Measurements from ENCODE around the gene INIP. TPM values are rescaled to one million over a fixed set of nuclear protein-coding genes. Genes with fewer than 3 reads are reported as not detected.

INIP gene, protein sequence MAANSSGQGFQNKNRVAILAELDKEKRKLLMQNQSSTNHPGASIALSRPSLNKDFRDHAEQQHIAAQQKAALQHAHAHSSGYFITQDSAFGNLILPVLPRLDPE
- 15.6 and 27.0 TPM in 2 replicates for total RNA-seq
- 14.7 TPM for polyA plus RNA-seq (2012)

DNA sequence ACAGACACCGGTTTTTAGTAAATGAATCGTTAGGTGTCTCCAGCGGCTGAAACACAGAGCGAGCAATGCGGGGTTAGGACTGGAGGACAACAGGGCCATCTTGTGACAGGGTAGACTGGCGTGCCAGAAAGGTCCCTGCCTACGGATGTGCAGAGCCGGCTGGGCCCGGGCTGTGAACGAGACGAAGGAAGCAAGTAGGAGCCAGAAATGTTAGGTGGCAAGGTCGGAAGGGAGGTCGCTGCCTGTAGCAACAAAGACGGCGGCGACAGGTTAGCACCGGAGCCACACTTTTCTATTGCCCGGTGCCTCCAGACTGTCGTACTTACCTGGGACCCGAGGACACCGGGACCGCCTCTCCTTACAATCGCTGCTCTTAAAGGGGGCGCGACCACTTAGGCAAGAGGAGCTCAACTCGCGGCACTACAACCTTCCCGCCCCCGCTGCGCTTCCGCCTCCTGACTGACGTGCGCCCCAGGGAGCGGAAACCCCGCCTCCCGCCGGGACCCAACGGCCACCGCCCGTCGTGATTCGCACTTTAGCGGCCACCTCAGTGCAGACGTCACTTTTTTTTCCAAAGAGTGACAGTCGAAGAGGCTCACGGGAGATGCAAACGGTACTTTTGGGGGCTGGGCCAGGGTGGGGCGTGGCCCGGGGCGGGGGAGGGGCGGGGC lies at the start of gene INIP:
Gene INIP, minus strand, starts transcription at position 457 of the 671 bp plus-strand sequence. CDS start 1,632 bp downstream, outside the sequence.
- DNase-seq (ENCODE audit: low read depth), result peak; percentile 97

DNA sequence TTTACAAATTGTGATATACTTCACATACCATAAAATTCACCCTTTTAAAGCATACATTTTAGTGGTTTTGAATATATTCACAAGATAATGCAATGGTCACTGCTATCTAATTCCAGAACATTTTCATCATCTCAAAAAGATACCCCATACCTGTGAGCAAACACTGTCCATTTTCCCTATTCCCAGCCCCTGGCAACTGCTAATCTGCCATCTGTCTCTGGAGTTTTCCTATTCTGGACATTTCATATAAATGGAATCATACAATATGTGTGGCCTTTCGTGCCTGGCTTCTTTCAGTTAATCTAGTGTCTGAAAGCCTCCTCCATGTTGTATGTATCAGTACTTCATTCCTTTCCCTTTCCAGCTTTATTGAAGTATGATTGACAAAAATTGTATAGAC lies 47.4 kb upstream of the INIP start:
- DNase-seq (ENCODE audit: low read depth), result no peak

DNA sequence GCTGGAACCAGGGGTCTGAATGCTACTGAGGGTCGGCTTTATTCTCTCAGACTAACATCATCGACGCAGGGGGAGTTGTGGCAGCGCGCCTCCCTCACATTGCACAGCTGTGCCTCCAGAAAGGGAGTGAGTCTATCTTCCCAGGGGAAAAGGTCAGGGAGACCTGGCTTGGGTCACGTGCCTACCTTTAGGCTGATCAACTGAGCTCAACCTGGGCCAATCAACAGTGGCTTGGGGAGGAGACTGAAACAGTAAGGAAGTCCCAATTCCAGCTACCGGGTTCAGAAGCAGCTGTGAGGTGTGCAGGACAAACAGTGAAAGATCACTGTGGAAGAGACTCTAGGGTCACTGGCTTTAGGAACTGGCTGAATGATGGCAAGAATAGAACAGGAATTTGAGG lies 46.9 kb upstream of the INIP start:
- no peak for DNase-seq (ENCODE audit: low read depth)

DNA sequence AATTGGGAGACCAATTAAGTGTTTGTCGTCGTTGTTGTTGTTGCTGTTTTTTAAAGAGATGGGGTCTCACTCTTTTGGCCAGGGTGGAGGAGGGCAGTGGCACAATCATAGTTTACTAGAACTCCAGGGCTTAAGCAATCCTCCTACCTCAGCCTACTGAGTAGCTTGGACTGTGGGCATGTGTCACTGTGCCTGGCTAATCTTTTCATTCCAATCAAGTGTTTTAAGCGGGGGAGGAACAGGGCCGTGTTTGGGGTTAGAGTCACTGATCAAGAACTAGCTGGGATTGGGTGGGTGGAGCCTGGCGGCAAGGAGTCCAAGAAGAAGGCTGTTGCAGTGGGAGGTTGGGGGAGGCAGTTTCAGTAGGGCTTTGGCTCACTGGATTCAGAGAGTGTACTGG lies 46.4 kb upstream of the INIP start:
- no peak for DNase-seq (ENCODE audit: low read depth)

DNA sequence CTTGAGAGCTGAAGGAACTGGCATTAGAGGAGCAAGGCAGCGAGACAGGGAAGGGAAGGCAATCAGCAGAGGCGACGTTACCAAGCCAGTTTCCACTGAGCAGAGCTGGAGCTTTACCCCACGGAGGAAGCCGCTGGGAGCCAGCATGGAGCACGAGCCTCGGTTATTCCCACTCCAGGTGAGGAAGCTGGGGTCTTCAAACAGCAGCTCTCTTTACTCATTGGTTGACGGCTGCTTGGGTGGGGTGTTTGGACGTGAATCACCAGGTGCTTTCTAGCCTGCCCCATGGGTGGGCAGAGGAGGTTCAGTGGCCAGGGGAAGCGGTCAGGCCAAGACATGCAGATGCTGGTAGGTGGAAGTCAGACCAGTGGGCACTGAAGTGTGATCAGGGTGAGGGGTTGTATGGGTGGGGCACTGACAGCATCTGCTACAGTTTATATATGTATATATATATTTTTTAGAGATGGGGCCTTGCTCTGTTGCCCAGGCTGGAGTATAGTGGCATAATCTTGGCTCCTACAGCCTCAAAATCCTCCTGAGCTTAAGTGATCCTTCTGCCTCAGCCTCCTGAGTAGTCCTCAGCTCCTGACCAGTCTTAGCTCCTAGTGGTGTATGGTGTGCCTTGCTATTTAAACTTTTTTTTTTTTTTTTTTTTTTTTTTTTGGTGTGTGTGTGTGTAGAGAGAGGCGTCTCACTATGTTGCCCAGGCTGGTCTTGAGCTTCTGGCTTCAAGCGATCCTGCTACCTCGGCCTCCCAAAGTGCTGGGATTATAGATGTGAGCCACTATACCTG lies 45.0 kb upstream of the INIP start:
- DNase-seq (ENCODE audit: low read depth), result no peak

DNA sequence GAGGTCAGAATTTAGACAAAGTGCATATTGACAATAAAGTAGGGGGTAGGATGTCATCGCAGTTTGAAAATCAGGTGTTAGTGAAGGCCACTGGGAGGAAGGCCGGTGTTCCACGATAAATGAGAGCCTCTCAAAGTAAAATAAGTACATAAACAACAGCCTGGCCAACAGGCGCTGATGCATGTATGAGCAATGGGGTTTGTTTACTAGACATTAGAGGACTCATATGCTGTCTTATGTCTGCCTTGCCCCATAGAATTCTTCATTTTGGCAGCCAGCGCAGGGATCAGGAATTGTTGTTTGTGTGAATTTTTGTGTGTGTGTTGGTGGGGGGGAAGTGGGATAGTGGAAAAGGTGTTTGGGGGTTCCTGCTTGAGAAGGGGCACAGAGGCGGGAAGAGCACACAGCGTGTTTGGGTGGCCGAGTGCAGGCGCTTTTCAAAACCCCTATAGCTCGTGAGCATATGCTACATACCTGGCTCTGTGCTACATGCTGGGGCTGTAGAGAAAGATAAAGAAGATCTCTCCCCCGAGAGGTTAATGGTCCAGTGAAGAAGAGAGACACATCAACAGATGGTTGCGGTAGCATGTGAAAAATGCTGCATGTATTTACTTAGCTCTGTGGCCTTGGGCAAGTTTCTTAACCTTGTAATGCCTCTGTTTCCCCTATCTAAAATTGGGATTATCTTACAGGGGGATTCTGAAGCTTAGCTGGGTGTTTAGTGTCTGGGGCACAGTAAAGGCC lies 44.2 kb upstream of the INIP start:
- DNase-seq (ENCODE audit: low read depth), result no peak

DNA sequence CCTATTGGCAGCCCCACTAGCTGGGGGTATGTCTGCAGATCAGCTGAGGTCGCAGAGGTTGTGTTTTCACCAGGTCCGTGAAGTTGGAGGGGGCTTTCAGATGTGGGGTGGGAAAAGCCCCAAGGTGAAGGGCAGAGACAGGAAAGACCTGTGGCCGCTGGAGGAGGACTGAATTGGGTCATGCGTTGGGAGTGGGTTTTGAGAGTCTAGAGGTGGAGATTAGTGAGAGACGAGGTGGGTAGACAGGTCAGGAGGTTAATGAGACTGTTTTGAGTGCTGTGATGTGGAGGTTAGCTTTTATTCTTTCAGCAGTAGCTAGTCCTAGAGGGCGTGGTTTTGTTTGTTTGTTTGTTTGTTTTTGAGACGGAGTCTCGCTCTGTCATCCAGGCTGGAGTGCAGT lies 42.9 kb upstream of the INIP start:
- no peak for DNase-seq (ENCODE audit: low read depth)

DNA sequence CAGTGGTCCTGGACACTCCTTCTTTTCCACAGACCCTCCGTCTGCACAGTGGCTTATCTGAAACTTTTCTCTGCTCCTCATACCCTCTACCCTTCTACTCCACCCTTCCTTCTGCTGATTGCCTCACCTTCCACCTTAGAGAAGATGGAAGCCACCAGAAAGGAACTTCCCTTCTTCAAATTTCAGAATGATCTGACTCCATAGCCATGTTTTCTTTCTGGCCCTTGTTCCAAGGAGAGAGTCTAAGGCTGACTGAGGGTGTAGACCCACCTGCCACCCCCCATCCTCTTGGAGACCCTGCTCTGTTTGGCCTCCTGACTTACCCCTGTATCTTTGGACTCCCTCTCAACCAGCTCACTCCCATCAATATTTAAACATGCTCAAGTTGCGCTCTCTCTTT lies 40.0 kb upstream of the INIP start:
- DNase-seq (ENCODE audit: low read depth), result no peak

DNA sequence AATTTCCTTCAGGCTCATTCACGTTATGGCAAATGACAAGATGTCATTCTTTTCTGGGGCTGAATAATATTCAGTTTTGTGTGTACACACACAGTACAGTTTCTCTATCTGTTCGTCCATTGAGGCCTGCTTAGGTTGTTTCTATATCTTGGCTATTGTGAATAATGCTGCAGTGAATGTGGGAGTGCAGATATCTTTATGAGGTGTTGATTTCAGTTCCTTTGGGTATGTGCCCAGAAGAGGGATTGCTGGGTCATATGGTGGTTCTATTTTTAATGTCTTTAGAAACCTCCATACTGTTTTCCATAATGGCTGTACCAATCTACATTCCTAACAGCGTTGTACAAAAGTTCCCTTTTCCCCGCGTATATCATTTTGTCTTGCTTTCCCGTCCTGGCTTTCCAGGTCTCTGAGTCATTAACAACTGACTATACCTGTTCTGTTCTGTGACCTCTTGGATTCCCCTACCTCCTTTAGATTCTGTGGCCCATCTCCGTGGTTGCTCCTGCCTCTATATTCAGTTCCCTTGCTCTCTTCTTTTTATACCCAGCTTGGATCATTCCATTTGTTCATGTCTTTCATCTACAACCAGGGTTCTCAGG lies 39.5 kb upstream of the INIP start:
- peak; percentile 18 for DNase-seq (ENCODE audit: low read depth)

DNA sequence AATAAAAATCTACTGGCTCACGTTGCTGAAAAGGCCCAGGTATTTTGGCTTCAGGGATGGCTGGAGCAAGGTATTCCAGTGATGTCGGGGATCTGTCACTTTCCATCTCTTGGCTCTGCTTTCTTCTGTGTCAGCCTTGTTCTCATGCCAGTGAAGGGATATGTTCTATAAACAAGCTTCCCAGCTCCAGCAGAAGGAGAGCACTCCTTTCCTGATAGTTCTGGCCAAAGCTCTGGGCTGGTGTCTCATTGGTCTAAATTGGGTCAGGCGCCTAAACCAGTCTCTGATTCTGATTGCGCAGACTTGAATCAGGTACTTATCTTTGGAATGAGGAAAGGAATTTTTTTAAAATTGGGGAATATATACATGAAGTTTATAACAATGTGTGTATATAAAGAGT lies 37.8 kb upstream of the INIP start:
- no peak for DNase-seq (ENCODE audit: low read depth)

DNA sequence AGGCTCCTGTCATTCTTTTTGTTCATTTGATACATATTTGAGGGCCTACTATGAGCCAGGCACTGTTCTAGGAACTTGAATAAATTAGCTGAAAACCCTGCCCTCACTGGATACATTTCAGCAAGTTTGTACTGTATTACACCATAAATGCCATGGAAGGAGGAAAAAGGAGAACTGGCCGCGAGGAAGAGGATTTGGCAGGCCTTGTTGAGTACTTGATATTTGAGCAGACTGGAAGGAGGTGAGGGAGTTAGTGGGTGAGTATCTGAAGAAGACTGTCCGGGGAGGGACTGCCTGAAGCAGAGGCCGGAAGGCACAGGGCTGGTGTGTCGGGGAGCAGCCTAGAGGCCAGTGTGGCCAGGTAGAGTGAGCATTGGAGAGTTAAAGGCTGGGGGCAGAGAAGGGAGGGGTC lies 37.1 kb upstream of the INIP start:
- no peak for DNase-seq (ENCODE audit: low read depth)

DNA sequence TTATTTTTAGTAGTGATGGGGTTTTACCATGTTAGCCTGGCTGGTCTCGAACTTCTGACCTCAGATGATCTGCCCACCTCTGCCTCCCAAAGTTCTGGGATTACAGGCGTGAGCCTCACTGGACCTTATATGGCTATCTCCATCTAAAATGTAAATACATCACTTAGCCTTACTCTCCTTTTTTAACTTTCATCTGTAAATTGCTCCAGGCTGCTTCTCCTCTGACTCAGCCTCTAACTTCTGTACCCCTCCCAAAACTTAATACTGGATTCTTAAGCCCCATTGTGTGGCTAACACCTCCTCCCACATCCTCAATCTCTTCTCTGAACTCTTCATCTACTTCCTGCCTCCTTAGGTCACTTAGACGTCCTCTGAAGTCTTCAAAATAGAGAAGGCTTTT lies 36.7 kb upstream of the INIP start:
- no peak for DNase-seq (ENCODE audit: low read depth)

DNA sequence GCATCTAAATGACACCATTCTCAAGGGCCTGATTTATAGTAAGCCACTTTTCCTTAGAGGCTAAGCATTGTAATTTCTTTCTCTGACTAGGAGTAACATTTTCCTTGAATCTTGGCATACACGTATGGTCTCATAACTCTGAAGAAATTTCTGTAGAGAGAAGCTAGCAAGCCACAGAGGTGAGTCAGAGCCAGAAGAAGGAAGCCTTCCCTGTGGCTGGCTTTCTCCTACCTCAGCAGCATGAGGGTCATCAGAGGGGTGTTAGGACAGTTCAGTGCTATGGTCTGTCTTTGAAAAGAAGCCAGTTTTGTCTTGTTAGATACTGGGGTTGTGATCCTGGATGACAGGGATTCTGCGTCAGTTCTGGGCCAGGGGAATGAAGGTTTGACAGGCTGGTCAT lies 35.8 kb upstream of the INIP start:
- peak; percentile 17 for DNase-seq (ENCODE audit: low read depth)

DNA sequence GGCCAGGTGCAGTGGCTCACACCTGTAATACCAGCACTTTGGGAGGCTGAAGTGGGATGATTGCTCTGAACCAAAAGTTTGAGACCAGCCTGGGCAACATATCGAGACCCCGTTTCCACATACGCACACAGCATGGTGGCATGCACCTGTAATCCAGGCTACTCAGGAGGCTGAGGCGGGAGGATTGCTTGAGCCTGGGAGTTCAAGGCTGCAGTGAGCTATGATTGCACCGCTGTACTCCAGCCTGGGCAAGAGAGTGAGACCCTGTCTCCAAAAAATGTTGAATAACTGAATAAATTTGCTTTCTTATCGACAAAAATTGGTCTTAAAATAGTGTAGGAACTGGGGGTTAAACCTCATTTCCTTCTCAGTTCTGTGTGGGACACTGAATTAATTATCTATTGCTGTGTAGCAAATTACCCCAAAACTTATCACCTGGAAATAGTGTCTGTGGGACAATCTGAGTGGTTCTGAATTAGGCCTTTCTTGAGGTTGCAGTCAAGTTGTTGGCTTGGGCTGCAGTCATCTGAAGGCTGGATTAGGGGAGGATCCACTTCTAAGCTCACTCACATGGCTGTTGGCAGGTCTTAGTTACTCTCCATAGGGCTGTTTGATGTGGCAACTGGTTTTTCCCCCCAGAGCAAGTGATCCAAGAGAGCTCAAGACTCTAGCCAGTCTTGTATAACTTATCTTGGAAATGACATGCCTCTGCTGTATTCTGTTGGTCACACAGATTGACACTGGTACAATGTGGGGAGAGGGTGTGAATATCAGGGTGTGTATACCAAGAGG lies 34.6 kb upstream of the INIP start:
- DNase-seq (ENCODE audit: low read depth), result no peak

DNA sequence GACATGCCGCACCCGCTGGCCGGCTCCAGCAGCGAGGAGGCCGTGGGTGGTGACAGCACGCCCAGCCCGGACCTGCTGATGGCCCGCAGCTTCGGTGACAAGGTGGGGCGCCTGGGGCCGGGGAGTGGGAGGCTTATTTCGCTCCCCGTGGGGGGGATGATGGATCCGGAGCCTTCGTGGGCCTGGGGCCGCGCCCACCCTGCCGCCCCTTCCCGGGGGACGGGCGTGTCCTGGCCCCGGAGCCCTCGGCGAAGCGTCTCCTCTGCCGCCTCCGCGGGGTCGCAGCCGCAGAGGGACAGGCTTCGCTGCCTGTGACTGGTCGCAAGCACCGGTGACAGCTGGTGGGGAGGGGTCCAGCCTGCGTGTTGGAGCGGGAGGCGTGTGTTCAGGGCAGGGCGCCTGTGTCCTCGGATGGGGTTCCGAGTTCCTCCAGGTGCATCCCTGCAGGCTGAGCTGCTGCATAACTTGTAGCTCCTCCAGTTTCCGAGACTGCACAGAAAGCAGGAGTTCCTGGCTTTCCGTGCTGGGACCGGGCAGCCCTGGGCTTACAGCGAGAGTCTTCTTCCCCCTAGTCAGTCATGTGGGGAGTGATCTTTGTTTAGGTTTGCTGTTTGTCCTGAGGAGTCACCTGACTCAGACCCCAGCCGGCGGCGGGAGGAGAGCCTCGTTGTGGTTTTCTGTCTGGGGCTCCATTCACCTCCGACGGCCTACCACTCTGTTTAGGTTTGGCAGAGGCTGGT lies 33.3 kb upstream of the INIP start:
- DNase-seq (ENCODE audit: low read depth), result peak; percentile 71

DNA sequence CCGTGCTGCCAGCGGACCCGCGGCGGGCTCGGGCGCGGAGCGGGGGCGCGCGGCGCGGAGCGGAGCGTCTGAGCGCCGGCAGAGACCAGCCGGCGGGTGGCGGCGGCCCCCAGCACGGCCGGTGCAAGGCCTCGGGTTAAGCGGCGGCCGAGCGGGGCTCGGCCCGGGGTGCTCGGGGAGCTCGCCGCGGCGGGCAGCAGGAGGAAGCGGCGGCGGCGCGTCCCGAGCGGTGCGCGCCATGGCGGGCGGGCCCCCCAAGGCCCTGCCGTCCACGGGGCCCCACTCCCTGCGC lies 32.8 kb upstream of the INIP start:
- DNase-seq (ENCODE audit: low read depth), result no peak

DNA sequence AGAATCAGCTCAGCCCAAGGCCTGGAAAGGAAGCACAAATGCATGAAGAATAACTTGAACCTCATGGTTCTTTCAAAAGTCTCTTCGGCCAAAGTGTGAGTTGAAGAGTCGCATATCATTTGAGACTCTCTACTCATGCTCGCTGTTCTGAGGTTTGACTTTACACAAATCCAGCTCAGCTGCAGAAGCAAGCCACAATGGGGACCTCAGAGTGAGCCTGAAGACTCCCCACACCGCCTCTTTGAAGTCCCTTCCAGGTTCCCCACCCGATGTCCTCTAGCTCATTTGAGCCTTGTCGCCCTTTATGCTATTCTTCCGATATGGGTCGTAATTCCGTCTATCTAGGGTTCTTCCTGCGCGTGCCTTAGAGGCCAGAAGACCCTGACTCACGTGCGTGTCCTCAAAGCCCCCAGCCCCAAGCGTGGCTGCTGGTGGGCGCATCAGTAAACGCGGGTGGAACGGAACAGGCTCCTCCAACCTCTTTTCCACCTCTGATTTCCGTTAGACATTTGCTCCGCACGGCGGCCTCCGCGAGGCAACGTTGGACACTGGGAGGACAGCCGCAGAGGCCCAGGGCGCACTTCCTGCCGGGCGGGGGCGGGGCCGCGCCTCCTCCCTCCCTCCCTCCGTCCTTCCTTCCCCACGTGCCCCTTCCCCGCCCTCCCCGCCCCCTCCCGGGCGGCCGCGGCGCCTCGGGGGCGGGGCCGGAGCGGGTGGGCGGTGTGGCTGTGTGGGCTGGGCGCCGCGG lies 32.3 kb upstream of the INIP start, which contains the start of gene SNX30:
Gene SNX30, plus strand, starts transcription at position 745 of the 748 bp plus-strand sequence. CDS start 242 bp downstream, outside the sequence.
- DNase-seq (ENCODE audit: low read depth), result peak; percentile 89

DNA sequence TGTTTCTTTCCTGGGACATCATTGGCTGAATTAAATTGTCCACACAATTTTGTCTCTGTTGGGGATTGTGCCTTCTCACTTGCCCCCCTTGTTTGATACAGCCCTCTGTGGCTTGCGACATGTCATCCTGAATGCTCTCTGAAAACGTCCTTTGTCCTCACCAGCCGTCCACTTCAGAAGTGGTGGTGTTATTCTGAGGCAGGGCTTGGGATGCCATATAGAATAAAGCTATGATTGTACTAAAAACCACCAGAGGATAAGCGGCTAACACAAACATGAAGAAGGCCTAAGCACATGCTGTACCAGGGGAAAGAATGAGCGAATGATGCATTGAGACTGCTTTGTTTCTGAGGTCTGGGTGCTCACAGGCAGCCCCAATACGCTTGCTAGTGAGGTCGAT lies 29.2 kb upstream of the INIP start:
- no peak for DNase-seq (ENCODE audit: low read depth)

DNA sequence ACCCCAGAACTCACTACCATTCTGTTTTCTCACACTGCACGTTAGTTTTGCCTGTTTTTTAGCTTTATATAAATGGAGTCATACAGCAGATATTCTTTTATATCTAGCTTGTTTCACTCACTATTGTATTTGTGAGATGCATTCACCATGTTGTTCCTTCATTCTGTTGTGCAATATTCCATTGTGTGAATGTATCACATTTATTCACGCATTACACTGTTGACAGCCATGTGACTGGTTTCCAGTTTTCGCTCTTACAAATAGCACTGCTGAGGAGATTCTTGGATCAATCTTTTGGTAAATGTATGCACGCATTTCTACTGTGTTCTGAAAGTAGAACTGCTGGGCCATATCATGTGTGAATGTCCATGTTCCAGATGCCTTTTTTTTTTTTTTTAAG lies 26.3 kb upstream of the INIP start:
- DNase-seq (ENCODE audit: low read depth), result no peak

Data from myocyte (in vitro differentiated cells).